Measurements from ENCODE around the gene TUBG2.
"Not testable (repeated sequence)": the region's sequence is repeated elsewhere in the genome, so short reads cannot be mapped to it uniquely, and the experiment has no call there.

TUBG2 gene

GRCh38 chr17:42655528-42655927 is 3.6 kb upstream of the TUBG2 start:
- no peak for DNase-seq

GRCh38 chr17:42657824-42658588 is 1.1 kb upstream of the TUBG2 start:
- no peak for DNase-seq

GRCh38 chr17:42659932-42660274 is 819 bp downstream of the TUBG2 start:
- DNase-seq = not testable (repeated sequence)

- DNase-seq = no peak
Observed at GRCh38 chr17:42660692-42661345, 1.7 kb downstream of the TUBG2 start.

- DNase-seq = no peak
Observed at GRCh38 chr17:42665581-42666001, 6.5 kb downstream of the TUBG2 start.

- DNase-seq = not testable (repeated sequence)
Observed at GRCh38 chr17:42666126-42666525, 7.0 kb downstream of the TUBG2 start.

GRCh38 chr17:42667088-42667951 is 8.2 kb downstream of the TUBG2 start:
- DNase-seq = no peak

- DNase-seq = no peak
Observed at GRCh38 chr17:42669705-42669976, 10.6 kb downstream of the TUBG2 start.

- no peak for DNase-seq
Observed at GRCh38 chr17:42669977-42670788, 11.1 kb downstream of the TUBG2 start.

GRCh38 chr17:42670789-42671657 is 11.9 kb downstream of the TUBG2 start:
- DNase-seq = no peak

- no peak for DNase-seq
Observed at GRCh38 chr17:42672038-42672437, 13.0 kb downstream of the TUBG2 start.

GRCh38 chr17:42673266-42673884 is 14.3 kb downstream of the TUBG2 start:
- no peak for DNase-seq

GRCh38 chr17:42673885-42674754 is 15.0 kb downstream of the TUBG2 start:
- peak; percentile 48 for DNase-seq

- no peak for DNase-seq
Observed at GRCh38 chr17:42674755-42675347, 15.8 kb downstream of the TUBG2 start.

GRCh38 chr17:42675348-42675964 is 16.4 kb downstream of the TUBG2 start:
- no peak for DNase-seq

GRCh38 chr17:42675965-42676423 is 16.9 kb downstream of the TUBG2 start:
- DNase-seq = no peak

- DNase-seq = no peak
Observed at GRCh38 chr17:42676424-42677011, 17.4 kb downstream of the TUBG2 start, which contains the start of gene PLEKHH3. Gene PLEKHH3 (minus strand): TSS chr17:42676994. CDS start chr17:42676563, 431 bp downstream.

GRCh38 chr17:42677012-42677857 is 18.2 kb downstream of the TUBG2 start:
- peak; percentile 99 for DNase-seq
